ENCODE data around the gene RESP18.
A peak's percentile ranks its signal among the peaks of the same experiment; 100 is the strongest.

Gene RESP18

DNA sequence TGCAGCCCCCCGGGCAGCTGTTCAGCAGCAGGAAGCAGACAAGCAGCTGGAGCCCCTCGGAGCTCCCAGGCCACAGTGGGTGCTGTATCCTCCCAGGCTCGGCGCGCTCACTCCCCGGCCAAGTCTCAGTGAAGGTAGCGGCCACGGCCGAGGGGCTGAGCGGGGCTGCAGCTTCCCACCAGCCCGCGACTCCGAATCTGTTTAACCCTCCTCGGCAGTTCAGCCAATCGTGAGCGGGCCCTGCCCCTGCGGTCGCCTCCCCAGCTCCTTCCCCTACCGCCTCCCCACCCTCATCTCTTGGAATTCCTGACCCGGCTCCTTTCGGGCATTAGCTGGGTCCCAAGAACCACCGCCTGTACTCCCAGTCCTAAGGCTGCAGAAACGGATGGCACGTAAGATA, at the start of gene RESP18:
TSS of gene RESP18 (minus strand) at position 203 of the 400 bp plus-strand sequence.
- no peak for DNase-seq

GRCh38 chr2:219381448-219381847, 48.9 kb upstream of the RESP18 start:
- no peak for DNase-seq

- DNase-seq, result no peak
Measured at GRCh38 chr2:219380926-219381325, 48.4 kb upstream of the RESP18 start.

DNA sequence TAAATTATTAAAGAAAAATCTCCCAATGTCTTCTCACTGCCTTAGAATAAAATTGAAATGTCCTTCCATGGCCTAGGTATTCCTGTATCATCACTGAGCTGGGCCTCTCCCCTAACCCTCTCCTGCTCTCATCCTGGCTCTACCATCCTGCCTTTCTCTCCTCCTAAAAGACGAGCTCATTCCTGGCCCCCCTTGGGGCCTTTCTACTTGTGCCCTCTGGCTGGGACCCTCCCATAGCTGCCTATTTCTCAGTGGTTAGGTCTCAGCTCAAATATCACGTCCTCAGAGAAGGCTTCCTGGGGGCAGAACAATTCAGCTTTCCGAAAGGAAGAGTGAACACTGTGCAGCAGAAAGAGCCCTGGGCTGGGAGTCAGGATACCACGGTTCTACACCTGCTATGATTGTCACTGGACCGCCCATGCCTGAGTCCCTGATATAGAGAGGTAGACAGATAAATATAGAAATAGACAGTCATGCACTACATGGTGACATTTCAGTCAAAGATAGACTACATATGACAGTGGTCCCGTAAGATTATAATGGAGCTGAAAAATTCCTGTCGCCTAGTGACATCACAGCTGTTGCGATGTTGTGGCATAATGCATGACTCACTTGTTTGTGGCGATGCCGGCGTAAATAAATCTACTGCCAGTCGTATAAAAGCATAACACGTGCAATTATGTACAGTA, 45.8 kb upstream of the RESP18 start:
- DNase-seq, result no peak

DNA sequence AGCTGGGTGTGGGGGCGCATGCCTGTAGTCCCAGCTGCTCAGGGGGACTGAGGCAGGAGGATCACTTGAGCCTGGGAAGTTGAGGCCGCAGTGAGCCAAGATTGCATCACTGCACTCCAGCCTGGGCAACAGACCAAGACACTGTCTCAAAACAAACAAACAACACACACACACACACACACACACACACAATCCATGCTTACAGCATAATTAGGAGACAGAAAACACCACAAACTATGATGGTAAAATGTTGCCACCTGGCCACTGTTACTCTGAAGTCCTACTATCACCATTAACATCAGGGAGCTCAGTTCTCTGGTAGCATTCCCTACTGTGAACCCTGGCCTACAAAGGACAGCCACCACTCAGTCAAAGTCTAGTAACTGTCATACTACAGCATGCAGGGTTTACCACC, 36.9 kb upstream of the RESP18 start:
- no peak for DNase-seq

DNA sequence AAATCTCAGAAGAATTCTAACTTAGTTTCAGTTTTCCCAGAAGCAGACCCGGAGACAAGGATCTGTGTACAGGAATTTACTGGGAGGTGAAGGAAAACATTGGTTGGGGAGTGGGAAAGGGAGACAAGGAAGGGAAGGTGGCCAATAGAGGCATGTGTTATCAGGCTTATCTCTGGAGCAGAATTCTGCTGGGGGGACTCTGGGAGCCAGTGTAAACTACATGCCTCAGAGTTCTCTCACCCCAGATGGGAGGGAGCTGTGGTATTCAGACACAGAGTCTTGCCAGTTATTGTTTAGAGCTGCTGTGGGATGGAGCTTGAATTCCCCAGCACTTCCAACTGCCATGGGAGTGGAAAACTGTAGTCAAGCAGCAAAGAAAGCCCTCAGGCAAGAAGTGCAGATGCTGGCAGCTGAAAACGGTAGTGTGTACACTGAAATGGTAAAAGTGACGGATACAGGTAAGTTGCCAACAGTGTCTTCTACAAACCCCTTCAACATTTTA, 36.2 kb upstream of the RESP18 start:
- no peak for DNase-seq

DNA sequence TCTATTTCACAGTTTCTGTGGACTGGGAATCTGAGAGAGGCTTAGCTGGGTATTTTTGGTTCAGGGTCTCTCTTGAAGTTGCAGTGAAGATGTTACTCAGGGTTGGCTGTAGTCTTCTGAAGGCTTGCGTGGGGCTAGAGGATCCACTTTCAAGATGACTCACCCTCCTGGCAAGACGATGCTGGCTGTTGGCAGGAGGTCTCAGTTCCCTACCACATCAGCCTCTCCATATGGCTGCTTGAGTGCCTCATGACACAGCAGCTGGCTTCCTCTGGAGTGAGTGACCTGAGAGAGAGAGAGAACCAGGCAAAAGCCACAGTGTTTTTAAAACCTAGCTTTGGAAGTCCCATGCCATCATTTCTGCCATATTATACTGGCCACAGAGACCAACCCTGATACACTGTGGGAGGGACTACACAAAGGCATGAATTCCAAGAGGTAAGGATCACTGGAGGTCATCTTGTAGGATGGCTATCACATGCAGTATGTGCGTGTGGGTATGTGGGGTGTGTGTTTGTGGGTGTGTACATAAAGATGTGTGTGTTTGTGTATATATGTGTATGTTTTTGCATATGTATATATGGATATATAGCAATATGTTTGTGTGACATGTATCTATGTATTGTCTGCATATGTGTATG, 30.1 kb upstream of the RESP18 start:
- no peak for DNase-seq

- no peak for DNase-seq
Measured at GRCh38 chr2:219362072-219362471, 29.5 kb upstream of the RESP18 start.

- peak in 1 of 2 experiments; percentile 12 for DNase-seq
Measured at GRCh38 chr2:219358170-219359075, 25.9 kb upstream of the RESP18 start.

- DNase-seq, result no peak
Measured at GRCh38 chr2:219356834-219357233, 24.3 kb upstream of the RESP18 start.

DNA sequence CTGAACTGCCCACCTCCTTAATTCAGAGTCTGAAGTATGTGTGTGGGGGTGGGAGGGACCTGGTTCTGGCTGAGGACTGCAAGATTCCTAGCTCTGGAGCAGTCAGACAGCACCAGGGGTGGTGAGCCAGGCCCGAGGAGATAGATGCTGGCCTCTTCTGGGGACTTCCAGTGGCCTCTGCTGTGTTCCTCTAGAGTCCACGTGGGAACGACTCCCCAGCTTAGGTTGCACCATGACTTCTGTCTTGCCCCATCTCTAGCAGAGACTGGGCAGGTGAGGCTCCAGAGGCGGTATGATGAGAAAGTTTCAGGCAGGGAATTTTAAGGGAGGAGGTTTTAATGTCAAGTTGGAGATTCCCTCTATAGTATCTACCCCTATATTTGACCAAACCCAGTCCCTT, 22.0 kb upstream of the RESP18 start:
- no peak for DNase-seq

DNA sequence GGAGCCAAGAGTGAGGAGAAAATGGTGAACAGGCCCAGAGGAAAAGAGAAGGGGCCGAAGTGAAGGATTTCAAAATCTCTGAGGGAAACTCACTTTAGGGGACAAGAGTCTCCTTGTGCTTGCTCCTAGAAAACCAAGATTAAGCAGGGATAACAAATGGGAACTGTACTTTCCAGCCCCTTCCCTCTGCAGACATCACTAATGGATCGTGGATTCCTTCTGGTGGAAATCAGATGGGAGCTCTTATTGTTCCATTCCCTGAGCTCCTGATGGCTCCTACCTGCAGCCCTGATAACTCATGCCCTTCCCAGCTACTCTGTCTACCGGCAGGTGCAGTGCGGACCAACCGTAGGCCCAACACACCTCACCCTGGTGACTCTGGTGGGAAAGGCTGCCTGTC, 20.6 kb upstream of the RESP18 start:
- DNase-seq, result no peak

- DNase-seq, result peak; percentile 23 to 67
Measured at GRCh38 chr2:219352448-219353023, 20.0 kb upstream of the RESP18 start.

DNA sequence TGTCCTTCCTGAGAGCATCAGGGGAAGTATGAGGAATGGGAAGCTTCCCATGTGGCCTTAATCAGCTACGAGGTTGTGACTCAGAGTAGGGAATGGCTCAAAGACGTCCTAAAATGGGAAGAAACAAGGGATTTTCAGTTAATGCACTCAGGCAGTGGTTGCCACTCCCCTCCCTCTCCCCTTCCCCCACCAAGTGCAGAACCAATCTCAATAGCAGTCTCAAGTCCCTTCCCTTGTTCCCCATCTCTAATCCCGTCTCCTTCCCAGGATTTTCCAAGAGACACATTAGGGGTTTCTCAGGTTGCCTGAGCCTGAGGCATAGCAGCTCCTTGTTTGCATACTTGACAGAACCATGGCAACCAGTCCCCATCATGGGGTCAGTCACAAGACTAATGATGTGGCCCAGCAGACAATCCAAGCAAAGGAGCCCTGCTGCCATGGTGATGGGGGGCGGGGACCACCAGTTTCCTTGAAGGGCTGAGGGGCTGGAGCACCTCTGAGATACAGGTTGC, 18.2 kb upstream of the RESP18 start:
- no peak for DNase-seq

GRCh38 chr2:219350215-219350614, 17.7 kb upstream of the RESP18 start:
- DNase-seq, result no peak

DNA sequence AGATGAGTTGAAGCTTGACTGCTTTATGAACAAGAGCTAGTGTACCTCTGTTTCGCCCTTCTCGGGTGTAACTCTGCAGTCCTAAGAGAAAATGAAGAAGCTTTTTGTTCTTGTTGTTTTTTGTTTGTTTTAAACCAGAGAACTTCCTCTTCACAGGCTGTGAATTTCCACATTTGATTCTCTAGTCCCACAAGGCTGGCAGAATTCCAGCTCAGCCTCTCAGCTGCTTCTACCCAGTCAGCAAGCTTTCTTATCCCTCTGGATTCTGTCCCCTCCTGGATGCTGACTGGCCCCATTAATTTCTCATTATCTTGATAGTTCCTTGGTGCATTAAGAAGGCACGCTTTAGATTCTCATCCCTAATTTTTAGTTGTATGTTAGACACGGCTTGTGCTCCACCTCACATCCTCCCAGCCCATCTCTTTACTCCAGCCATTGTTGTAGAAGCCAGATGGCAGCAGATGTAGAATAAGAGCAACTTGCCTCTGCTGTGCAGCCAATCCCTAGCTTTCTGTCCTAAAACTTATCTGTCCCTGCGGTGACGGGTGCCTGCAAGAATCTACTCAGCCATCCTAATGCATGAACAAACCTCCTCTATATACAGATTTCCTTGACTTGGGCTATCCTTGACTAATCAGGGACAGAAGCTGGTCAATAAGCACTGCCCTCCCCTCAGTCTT, 12.3 kb upstream of the RESP18 start:
- DNase-seq, result no peak

DNA sequence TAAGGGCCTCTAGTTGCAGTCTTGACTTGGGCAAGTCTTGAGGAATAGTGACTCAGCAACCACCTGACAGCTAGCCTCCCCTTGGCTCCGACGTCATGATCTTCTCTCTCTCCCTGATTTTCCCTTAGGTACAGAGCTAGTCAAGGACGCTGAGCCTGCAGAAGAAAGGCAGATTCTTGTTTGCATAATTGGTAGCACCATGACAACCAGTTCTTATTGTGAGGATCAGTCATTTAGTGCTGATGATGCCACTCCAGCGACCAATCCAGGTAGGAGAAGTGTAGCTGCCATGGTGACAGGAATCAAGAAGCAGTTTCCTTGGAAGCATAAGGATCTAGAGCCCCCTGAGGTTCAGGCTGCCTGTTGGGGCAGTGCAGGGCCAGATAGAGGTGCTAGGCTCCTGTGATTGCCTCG, 2.8 kb upstream of the RESP18 start:
- peak; percentile 17 to 51 for DNase-seq

DNA sequence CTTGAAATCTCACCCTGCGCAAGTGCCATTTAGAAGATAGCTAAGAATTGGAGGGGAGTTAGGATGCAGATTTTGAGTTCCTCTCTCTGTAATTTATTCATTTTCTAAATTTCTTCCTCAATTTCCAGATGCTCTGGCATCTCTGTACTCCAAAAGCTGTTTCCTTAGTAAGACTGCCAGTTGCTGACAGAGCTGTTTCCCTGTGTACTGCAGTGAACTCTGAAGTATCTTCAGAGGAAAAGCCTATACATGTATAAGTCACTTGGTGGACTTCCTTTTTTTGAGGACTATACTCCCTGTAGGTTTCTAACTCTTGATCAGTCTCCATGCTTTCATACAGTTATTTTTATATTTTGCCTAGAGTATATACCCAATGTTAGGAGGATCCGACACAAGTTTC, 1.5 kb upstream of the RESP18 start:
- no peak for DNase-seq

DNA sequence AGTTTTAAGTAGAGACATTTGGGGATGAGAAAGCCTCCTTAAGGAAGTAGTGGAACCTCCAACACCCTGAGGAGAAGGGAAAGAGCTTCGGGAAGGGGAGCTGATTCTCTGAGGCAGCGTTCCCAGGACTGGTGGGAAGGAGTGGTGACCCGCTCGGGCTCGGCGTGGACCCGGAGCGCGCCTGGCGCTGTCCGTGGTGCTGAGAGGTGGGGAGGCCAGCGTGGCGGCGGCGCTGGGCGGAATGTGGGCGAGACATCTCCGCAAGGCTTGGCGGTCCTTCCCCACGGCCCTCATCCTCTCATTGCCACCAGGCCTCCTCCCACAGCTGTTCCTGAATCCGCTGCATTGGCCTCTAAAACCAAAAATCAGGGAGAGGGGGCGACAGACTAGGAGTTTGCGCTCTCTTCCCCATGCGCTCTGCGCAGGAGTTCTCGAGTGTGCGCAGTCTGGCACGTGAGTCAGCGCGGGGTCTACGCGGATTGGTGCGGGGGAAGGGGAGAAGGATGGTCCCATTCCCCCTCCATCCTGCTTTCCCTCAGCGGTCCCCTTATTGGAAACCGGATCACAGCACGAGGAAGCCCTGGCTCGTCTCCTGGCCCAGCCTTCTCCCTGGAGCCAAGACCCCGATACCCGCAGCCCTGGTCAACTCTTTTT, 857 bp downstream of the RESP18 start:
- DNase-seq, result no peak

GRCh38 chr2:219327719-219328118, 4.8 kb downstream of the RESP18 start:
- peak in 1 of 2 experiments; percentile 8 for DNase-seq

DNA sequence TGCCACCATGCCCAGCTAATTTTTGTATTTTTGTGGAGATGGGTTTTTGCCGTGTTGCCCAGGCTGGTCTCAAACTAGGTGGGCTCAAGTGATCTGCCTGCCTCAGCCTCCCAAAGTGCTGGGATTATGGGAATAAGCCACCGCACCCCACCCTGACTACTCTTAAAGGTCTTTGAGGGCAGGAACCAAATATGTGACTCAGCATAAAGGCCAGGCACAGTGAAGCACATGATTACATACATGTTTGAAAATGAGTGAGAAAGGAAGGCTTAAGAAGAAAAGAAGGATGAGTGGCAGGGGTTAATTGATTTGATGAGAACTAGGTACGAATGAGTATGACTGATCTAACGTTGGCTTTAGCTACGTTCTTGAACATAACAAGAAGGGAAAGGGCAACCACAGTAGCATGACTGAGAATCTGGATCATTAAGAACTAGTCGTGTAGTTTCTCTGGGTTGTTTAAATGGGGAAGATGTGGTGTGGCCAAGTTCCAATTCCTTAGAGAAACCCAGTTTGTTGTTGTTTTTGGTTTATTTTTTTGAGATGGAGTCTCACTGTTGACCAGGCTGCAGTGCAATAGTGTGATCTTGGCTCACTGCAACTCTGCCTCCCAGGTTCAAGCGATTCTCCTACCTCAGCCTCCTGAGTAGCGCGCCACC, 6.8 kb downstream of the RESP18 start:
- DNase-seq, result no peak
